ENCODE data around the gene KRTAP1-1. TPM values are rescaled to one million over a fixed set of nuclear protein-coding genes. Genes with fewer than 3 reads are reported as not detected.
"Not testable (repeated sequence)": the region's sequence is repeated elsewhere in the genome, so short reads cannot be mapped to it uniquely, and the experiment has no call there.

The KRTAP1-1 gene
- total and polyA plus RNA-seq, 11 donors = not detected

DNA sequence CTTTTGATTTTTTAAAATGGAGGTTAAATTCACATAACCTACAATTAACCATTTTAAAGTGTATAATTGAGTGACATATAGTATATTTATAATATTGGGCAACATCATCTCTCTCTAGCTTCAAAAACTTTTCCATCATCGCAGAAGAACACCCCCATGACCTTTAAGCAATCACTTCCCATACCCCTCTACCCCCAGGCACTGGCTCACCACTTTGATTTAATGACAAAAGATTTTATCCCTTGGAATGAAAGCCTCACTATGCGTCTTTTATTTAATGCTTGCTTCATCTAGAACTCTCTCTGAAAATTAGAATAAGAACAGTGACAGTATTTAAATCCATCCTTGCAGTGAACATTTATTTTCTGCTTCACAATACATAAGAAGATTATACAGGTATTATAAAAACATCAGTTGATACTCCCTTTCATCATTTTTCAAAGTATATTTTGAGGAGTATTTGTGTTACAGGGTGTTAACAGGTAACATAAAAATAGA lies 3.3 kb downstream of the KRTAP1-1 start:
- Histone ChIP-seq H3K4me3 (no peak overlapping the region), H3K9me3 (peaks cover 0 to 3% (median 0%) of the 10 kb centered on the region in 12 donors), H3K4me1 (no peaks in the 10 kb centered on the region), H3K27ac (no peak overlapping the region), H3K36me3 (no peaks in the 10 kb centered on the region), H3K27me3 (peaks cover 0 to 11% (median 0%) of the 10 kb centered on the region in 9 donors)
- TF ChIP-seq, protein P1, sequence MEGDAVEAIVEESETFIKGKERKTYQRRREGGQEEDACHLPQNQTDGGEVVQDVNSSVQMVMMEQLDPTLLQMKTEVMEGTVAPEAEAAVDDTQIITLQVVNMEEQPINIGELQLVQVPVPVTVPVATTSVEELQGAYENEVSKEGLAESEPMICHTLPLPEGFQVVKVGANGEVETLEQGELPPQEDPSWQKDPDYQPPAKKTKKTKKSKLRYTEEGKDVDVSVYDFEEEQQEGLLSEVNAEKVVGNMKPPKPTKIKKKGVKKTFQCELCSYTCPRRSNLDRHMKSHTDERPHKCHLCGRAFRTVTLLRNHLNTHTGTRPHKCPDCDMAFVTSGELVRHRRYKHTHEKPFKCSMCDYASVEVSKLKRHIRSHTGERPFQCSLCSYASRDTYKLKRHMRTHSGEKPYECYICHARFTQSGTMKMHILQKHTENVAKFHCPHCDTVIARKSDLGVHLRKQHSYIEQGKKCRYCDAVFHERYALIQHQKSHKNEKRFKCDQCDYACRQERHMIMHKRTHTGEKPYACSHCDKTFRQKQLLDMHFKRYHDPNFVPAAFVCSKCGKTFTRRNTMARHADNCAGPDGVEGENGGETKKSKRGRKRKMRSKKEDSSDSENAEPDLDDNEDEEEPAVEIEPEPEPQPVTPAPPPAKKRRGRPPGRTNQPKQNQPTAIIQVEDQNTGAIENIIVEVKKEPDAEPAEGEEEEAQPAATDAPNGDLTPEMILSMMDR (IDR thresholded peaks at IDR 0.05) = no peak
- TF ChIP-seq POLR2A (IDR thresholded peaks at IDR 0.05) = no peak
- intact Hi-C loops (cut with DNase I) = no loop called here
- DNase-seq (no peak), ATAC-seq (no peak)
- WGBS, 4 donors = 72 to 77% (median 76%) methylated on average over 2 of the region's 2 CpGs

DNA sequence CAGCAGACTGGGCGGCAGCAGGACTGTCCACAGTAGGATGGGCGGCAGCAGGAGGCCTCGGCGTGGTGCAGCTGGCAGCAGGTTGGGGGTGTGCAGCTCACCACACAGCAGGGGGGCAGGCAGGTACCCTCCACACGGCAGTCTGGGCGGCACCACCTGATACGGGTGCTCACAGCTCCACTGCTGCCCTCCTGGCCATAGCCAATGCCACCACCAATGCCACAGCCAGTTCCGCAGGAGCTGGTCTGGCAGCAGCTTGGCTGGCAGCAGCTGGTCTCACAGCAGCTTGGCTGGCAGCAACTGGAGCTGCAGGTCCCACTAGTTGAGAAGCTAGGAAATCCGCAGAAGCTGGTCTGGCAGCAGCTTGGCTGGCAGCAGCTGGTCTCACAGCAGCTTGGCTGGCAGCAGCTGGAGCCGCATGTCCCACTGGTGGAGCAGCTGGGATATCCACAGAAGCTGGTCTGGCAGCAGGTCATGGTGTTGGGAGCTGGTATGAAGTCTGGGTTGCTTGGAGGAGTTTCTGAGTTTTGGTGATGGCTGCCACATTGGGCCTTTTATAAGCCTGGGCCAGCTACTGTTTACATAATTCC lies 6.8 kb downstream of the KRTAP1-1 start, which contains the start of gene KRTAP1-3:
Gene KRTAP1-3 (minus strand): TSS at position 529 of the 590 bp plus-strand sequence. CDS start 53 bp downstream, at position 476.
- H3K4me1 ChIP-seq; H3K27ac ChIP-seq; H3K36me3 ChIP-seq; H3K4me3 ChIP-seq; ATAC-seq; intact Hi-C loops (cut with DNase I); H3K9me3 ChIP-seq: not testable (repeated sequence)
- 88 to 94% (median 90%) methylated on average over 5 to 10 of the region's 10 CpGs for WGBS, 4 donors
- peak in 1 of 5 donors; percentile 25 for DNase-seq
- peaks cover 0 to 20% (median 0%) of the 10 kb centered on the region in 9 donors for H3K27me3 ChIP-seq

DNA sequence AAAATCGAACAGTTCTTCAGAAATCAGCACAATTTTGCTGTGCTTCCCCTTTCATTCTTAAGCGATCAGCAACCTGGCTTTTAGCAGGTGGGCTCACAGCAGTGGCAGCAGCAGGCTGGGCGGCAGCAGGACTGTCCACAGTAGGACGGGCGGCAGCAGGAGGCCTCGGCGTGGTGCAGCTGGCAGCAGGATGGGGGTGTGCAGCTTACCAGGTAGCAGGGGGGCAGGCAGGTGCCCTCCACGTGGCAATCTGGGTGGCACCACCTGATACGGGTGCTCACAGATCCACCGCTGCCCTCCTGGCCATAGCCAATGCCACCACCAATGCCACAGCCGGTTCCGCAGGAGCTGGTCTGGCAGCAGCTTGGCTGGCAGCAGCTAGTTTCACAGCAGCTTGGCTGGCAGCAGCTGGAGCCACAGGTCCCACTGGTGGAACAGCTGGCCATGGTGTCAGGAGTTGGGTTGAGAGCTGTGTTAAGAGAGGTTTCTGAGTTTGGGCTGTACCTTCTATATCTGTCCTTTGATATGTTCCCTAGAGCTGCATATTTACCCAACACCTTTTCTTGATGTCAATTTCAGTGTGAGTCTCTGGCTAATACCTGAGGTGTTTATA lies 11.5 kb downstream of the KRTAP1-1 start, which contains the start of gene KRTAP1-4:
Gene KRTAP1-4 (minus strand): TSS at position 563 of the 613 bp plus-strand sequence. CDS start 117 bp downstream, at position 446.
- Histone ChIP-seq H3K36me3 (no peaks in the 10 kb centered on the region), H3K27me3 (peaks cover 0 to 27% (median 7%) of the 10 kb centered on the region in 9 donors), H3K27ac (no peak within 1 kb of the TSS), H3K9me3 (no peaks in the 10 kb centered on the region), H3K4me1 (no peaks in the 10 kb centered on the region), H3K4me3 (no peak within 1 kb of the TSS)
- 72 to 84% (median 77%) methylated on average over 2 to 12 of the region's 12 CpGs for WGBS, 4 donors
- ATAC-seq = no peak
- peak in 1 of 5 donors; percentile 30 for DNase-seq
- TF ChIP-seq, protein P1 (IDR thresholded peaks at IDR 0.05) = no peak
- TF ChIP-seq POLR2A (IDR thresholded peaks at IDR 0.05) = no peak
- intact Hi-C loops (cut with DNase I) = no loop called here

DNA sequence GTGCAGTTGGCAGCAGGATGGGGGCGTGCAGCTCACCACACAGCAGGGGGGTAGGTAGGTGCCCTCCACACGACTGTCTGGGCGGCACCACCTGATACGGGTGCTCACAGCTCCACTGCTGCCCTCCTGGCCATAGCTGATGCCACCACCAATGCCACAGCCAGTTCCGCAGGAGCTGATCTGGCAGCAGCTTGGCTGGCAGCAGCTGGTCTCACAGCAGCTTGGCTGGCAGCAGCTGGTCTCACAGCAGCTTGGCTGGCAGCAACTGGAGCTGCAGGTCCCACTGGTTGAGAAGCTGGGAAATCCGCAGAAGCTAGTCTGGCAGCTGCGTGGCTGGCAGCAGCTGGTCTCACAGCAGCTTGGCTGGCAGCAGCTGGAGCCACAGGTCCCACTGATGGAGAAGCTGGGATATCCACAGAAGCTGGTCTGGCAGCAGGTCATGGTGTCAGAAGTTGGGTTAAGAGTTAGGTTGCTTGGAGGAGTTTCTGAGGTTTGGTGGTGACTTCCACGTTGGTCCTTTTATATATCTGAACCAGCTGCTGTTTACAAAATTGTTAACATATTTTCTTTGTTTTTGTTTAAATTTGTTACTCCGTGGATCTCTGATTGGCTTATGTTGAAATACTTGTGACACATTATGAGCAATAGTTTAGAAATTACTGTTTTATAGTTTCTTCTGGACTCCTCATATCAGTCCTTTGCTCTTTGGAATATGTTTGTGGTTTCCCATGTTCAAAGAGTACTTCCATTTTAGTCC lies 14.4 kb downstream of the KRTAP1-1 start, which contains the start of gene KRTAP1-5:
Gene KRTAP1-5 (minus strand): TSS at position 494 of the 757 bp plus-strand sequence. CDS start 53 bp downstream, at position 441.
- intact Hi-C loops (cut with DNase I) = no loop called here
- Histone ChIP-seq H3K4me3 (no peak within 1 kb of the TSS), H3K36me3 (no peaks in the 10 kb centered on the region), H3K27me3 (peaks cover 0 to 23% (median 7%) of the 10 kb centered on the region in 9 donors), H3K9me3 (peaks cover 0 to 3% (median 0%) of the 10 kb centered on the region in 12 donors), H3K4me1 (no peaks in the 10 kb centered on the region), H3K27ac (no peak within 1 kb of the TSS)
- ATAC-seq (no peak), DNase-seq (peak in 1 of 5 donors; percentile 51)
- no peak for TF ChIP-seq POLR2A (IDR thresholded peaks at IDR 0.05)
- TF ChIP-seq, protein P1 (IDR thresholded peaks at IDR 0.05) = no peak
- 72 to 77% (median 76%) methylated on average over 7 to 9 of the region's 9 CpGs for whole genome bisulfite sequencing, 4 donors

Data from heart left ventricle (tissue), 16 donors.